ENCODE measurements around the gene SAXO1. TPM values are rescaled to one million over a fixed set of nuclear protein-coding genes. Genes with fewer than 3 reads are reported as not detected.

The SAXO1 gene
- total RNA-seq, 1 experiment from 2014 or later: not detected

DNA sequence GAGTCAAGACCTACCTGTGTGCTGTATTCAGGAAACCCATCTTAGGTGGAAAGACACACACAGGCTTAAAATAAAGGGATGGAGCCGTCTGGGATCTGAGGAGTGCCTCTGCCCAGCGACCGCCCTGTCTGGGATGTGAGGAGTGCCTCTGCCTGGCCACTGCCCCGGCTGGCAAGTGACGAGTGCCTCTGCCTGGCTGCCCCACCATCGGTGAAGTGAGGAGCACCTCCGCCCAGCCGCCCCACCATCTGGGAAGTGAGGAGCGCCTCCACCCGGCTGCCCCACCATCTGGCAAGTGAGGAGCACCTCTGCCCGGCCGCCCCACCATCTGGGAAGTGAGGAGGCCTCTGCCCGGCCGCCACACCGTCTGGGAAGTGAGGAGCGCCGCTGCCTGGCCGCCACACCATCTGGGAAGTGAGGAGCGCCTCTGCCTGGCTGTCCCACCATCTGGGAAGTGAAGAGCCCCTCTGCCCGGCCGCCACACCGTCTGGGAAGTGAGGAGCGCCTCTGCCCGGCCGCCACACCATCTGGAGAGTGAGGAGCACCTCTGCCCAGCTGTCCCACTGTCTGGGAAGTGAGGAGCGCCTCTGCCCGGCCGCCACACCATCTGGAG, 33.7 kb downstream of the SAXO1 start:
- no peaks in the 10 kb centered on the region for H3K27me3 ChIP-seq (ENCODE audit: control insufficient read depth, insufficient read depth, low read length)
- TF ChIP-seq, protein P1, sequence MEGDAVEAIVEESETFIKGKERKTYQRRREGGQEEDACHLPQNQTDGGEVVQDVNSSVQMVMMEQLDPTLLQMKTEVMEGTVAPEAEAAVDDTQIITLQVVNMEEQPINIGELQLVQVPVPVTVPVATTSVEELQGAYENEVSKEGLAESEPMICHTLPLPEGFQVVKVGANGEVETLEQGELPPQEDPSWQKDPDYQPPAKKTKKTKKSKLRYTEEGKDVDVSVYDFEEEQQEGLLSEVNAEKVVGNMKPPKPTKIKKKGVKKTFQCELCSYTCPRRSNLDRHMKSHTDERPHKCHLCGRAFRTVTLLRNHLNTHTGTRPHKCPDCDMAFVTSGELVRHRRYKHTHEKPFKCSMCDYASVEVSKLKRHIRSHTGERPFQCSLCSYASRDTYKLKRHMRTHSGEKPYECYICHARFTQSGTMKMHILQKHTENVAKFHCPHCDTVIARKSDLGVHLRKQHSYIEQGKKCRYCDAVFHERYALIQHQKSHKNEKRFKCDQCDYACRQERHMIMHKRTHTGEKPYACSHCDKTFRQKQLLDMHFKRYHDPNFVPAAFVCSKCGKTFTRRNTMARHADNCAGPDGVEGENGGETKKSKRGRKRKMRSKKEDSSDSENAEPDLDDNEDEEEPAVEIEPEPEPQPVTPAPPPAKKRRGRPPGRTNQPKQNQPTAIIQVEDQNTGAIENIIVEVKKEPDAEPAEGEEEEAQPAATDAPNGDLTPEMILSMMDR (IDR thresholded peaks at IDR 0.05): no peak
- no peak for TF ChIP-seq SIN3A (IDR thresholded peaks at IDR 0.05; ENCODE audit: borderline replicate concordance, insufficient read depth, low read depth, low read length)
- no peak for TF ChIP-seq TCF7L2 (IDR thresholded peaks at IDR 0.05; ENCODE audit: low read depth, low read length)
- TF ChIP-seq, protein P2, sequence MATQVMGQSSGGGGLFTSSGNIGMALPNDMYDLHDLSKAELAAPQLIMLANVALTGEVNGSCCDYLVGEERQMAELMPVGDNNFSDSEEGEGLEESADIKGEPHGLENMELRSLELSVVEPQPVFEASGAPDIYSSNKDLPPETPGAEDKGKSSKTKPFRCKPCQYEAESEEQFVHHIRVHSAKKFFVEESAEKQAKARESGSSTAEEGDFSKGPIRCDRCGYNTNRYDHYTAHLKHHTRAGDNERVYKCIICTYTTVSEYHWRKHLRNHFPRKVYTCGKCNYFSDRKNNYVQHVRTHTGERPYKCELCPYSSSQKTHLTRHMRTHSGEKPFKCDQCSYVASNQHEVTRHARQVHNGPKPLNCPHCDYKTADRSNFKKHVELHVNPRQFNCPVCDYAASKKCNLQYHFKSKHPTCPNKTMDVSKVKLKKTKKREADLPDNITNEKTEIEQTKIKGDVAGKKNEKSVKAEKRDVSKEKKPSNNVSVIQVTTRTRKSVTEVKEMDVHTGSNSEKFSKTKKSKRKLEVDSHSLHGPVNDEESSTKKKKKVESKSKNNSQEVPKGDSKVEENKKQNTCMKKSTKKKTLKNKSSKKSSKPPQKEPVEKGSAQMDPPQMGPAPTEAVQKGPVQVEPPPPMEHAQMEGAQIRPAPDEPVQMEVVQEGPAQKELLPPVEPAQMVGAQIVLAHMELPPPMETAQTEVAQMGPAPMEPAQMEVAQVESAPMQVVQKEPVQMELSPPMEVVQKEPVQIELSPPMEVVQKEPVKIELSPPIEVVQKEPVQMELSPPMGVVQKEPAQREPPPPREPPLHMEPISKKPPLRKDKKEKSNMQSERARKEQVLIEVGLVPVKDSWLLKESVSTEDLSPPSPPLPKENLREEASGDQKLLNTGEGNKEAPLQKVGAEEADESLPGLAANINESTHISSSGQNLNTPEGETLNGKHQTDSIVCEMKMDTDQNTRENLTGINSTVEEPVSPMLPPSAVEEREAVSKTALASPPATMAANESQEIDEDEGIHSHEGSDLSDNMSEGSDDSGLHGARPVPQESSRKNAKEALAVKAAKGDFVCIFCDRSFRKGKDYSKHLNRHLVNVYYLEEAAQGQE (IDR thresholded peaks at IDR 0.05; ENCODE audit: insufficient read depth in 1 of 2, low read depth in 2 of 2, low read length in 1 of 2): no peak
- TF ChIP-seq POLR2AphosphoS5 (IDR thresholded peaks at IDR 0.05; ENCODE audit: low read depth, low read length): no peak
- CTCF ChIA-PET: no interaction called here

DNA sequence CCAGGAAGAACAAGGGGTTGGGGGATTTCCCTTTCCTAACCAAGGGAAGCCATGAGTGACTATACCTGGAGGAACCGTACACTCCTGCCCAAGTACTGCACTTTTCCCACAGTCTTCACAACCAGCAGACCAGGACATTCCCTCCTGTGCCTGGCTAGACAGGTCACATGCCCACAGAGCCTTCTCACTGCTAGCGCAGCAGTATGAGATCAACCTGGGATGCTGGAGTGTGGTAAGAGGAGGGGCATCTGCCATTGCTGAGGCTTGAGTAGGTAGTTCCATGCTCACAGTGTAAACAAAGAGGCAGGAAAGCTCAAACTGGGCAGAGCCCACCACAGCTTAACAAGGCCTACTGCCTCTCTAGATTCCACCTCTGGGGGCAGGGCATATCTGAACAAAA, 35.9 kb downstream of the SAXO1 start:
- ATAC-seq (no peak), DNase-seq (ENCODE audit: low read depth, low spot score) (no peak)
- H3K27ac ChIP-seq (ENCODE audit: low read length): no peak overlapping the region
- BruUV-seq (replicated peaks): no TSS peak
- ChIA-PET POLR2A (no interaction called here), CTCF (no interaction called here)
- no peak overlapping the region for H3K4me3 ChIP-seq (ENCODE audit: low read depth in 2 of 2, low read length in 2 of 2)
- H3K4me1 ChIP-seq (ENCODE audit: control insufficient read depth, insufficient read depth, low read length): no peaks in the 10 kb centered on the region
- TF ChIP-seq TCF7L2 (IDR thresholded peaks at IDR 0.05; ENCODE audit: low read depth, low read length) (no peak), SIN3A (IDR thresholded peaks at IDR 0.05; ENCODE audit: borderline replicate concordance, insufficient read depth, low read depth, low read length) (no peak), POLR2AphosphoS5 (IDR thresholded peaks at IDR 0.05; ENCODE audit: low read depth, low read length) (no peak)
- TF ChIP-seq, protein P1 (IDR thresholded peaks at IDR 0.05): no peak
- TF ChIP-seq, protein P2 (IDR thresholded peaks at IDR 0.05; ENCODE audit: insufficient read depth in 1 of 2, low read depth in 2 of 2, low read length in 1 of 2): no peak
- intact Hi-C loops (cut with micrococcal nuclease; ENCODE audit: unreplicated experiment): no loop called here
- H3K9me3 ChIP-seq (ENCODE audit: control insufficient read depth, insufficient read depth, low read depth, low read length): no peaks in the 10 kb centered on the region
- no peaks in the 10 kb centered on the region for H3K36me3 ChIP-seq (ENCODE audit: control insufficient read depth, insufficient read depth, low read length)
- in situ Hi-C loops (cut with HindIII; ENCODE audit: low pct_unique_long_range_greater_than_20kb, low sequenced_read_pairs): no loop called here
- no peaks in the 10 kb centered on the region for H3K27me3 ChIP-seq (ENCODE audit: control insufficient read depth, insufficient read depth, low read length)

More for the DNA sequence above, 33.7 kb downstream of the SAXO1 start:
- DNase-seq (ENCODE audit: low read depth, low spot score) (no peak), ATAC-seq (no peak)
- intact Hi-C loops (cut with micrococcal nuclease; ENCODE audit: unreplicated experiment): no loop called here
- BruUV-seq (replicated peaks): no TSS peak
- Histone ChIP-seq H3K36me3 (ENCODE audit: control insufficient read depth, insufficient read depth, low read length) (no peaks in the 10 kb centered on the region), H3K4me1 (ENCODE audit: control insufficient read depth, insufficient read depth, low read length) (no peaks in the 10 kb centered on the region), H3K4me3 (ENCODE audit: low read depth in 2 of 2, low read length in 2 of 2) (no peak overlapping the region), H3K9me3 (ENCODE audit: control insufficient read depth, insufficient read depth, low read depth, low read length) (no peaks in the 10 kb centered on the region), H3K27ac (ENCODE audit: low read length) (no peak overlapping the region)
- POLR2A ChIA-PET: no interaction called here
- in situ Hi-C loops (cut with HindIII; ENCODE audit: low pct_unique_long_range_greater_than_20kb, low sequenced_read_pairs): no loop called here
